Spleen (tissue), 11 donors: ENCODE measurements around the gene SASH3. TPM values are rescaled to one million over a fixed set of nuclear protein-coding genes. Genes with fewer than 3 reads are reported as not detected.
A peak's percentile ranks its signal among the peaks of the same experiment; 100 is the strongest.

ENCODE experiments used
- DNase-seq: peaks from one replicate; pipeline ENCODE4 v3.0.0-alpha.2; 2020
- H3K27ac ChIP-seq, 8 donors: fragments of 200-600 bp; sonication (generic) in 7 of 8; 1 replicate in 4 of 8; 2 replicates in 4 of 8; pipeline versions ENCODE4 v1.5.0 to v1.8.0; 2016 to 2021; ENCODE audit warnings: inconsistent platforms in 4 of 8, mild to moderate bottlenecking in 4 of 8, moderate library complexity in 1 of 8
- H3K27me3 ChIP-seq, 7 donors: fragments of 200-600 bp; sonication (generic) in 6 of 7; replicated peaks in 1 of 7; 1 replicate in 4 of 7; 2 replicates in 3 of 7; pipeline versions ENCODE4 v1.5.0 to v1.8.0; 2016 to 2021; ENCODE audit warnings: inconsistent platforms in 3 of 7, mild to moderate bottlenecking in 1 of 7
- H3K36me3 ChIP-seq, 6 donors: fragments of 200-600 bp; sonication (generic) in 5 of 6; 1 replicate in 4 of 6; 2 replicates in 2 of 6; pipeline versions ENCODE4 v1.5.0 to v1.8.0; 2016 to 2021; ENCODE audit warnings: inconsistent platforms in 2 of 6
- H3K4me1 ChIP-seq, 6 donors: fragments of 200-600 bp; sonication (generic) in 5 of 6; 1 replicate in 3 of 6; 2 replicates in 3 of 6; pipeline versions ENCODE4 v1.5.0 to v1.8.0; 2016 to 2021; ENCODE audit warnings: inconsistent platforms in 3 of 6
- H3K4me3 ChIP-seq, 8 donors: fragments of 200-600 bp; sonication (generic) in 7 of 8; 1 replicate in 4 of 8; 2 replicates in 4 of 8; pipeline versions ENCODE4 v1.5.0 to v1.8.0; 2016 to 2021; ENCODE audit warnings: inconsistent platforms in 4 of 8, mild to moderate bottlenecking in 4 of 8, moderate library complexity in 2 of 8
- H3K9me3 ChIP-seq, 8 donors: fragments of 200-600 bp; sonication (generic) in 7 of 8; 1 replicate in 4 of 8; 2 replicates in 4 of 8; pipeline versions ENCODE4 v1.5.0 to v1.8.0; 2016 to 2021; ENCODE audit warnings: inconsistent platforms in 4 of 8
- POLR2A ChIP-seq, 3 donors: fragments of 450-650 bp; IDR thresholded peaks; one replicate each; pipeline ENCODE4 v1.5.1; 2017; ENCODE audit warnings: antibody characterized with exemption in 3 of 3, mild to moderate bottlenecking in 1 of 3
- POLR2AphosphoS5 ChIP-seq, 3 donors: sonication (generic); formaldehyde crosslinking; IDR thresholded peaks; one replicate each; pipeline ENCODE4 v1.5.1; 2017; ENCODE audit warnings: antibody characterized with exemption in 3 of 3
- WGBS, 5 donors: extraction: QIAGEN DNeasy Blood & Tissue Kit in 3 of 5; methylation state at CpG; one replicate each; pipeline versions ENCODE4 v1.1.5 to v1.1.7; 2013 to 2018; 5-methylcytosine and 5-hydroxymethylcytosine counted together
- intact Hi-C: fragments of 100-400 bp; cut with DNase I; formaldehyde crosslinking; loops from one replicate; pipeline ENCODE4 v1.15.0; 2023; ENCODE audit warnings: low total_unique reads
- polyA plus RNA-seq, 3 donors: library from polyadenylated mRNA; stranded (reverse); fragments of 200-250 nt; gene quantifications; one replicate each; pipeline ENCODE4 v1.2.1, GENCODE V29; 2013
- total RNA-seq, 7 donors: library from RNA; depleted of rRNA in 3 of 7; stranded (reverse); fragments of >200 nt in 3 of 7; fragmentation: NEBNext Ultra II Directional in 4 of 7; extraction: Animal tissue kit (Norgen Biotek cat#: 25700) in 4 of 7; gene quantifications; one replicate each; pipeline versions ENCODE4 v1.1.0 to v1.2.1, GENCODE V29; 2016 to 2021
- TF ChIP-seq, protein P1 (sequence below), 11 experiments: fragments of 200-600 bp in 7 of 11; fragments of 450-650 bp in 4 of 11; sonication (generic) in 4 of 11; IDR thresholded peaks in 8 of 11; conservative IDR thresholded peaks in 3 of 11; 1 replicate in 7 of 11; 2 replicates in 4 of 11; pipeline versions ENCODE4 v1.4.0 to v1.8.0; 2016 to 2021; ENCODE audit warnings: antibody characterized with exemption in 11 of 11, inconsistent platforms in 4 of 11, mild to moderate bottlenecking in 1 of 11
- donor health status: healthy with polysubstance abuse.
- donor health status: DM: no; HTN: no; CAD: no; lungs with moderate emphysema.
- donor health status: DM: no; HTN: no; CAD: no.
- donor health status: Bipolar disorder and iron deficiency.
- donor health status: healthy.
- donor health status: DM: no; HTN: no; CAD: no.
- donor health status: DM: yes; HTN: yes; CAD: no.

The SASH3 gene
- total and polyA plus RNA-seq, 10 donors, result 111 to 204 (median 140) TPM

DNA sequence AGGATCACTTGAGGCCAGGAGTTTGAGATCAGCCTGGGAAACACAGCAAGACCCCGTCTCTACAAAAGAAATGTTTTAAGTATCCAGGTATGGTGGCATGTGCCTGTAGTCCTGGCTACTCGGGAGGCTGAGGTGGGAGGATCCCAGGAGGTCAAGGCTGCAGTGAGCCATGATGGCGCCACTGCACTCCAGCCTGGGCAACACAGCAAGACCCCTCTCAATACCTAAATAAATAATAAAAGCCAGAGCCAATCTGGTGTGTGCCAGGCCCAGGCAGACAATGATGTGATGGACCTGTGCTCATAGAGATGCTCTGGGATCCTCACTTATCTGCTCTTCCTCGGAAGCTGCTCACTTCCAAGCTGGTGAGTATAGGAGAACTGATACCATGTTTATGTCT, 18.2 kb upstream of the SASH3 start:
- Histone ChIP-seq H3K9me3 (no peaks in the 10 kb centered on the region), H3K4me3 (no peak overlapping the region), H3K27me3 (no peaks in the 10 kb centered on the region), H3K36me3 (no peaks in the 10 kb centered on the region), H3K4me1 (peaks cover 6 to 48% (median 39%) of the 10 kb centered on the region in 6 donors), H3K27ac (no peak overlapping the region)
- no peak for DNase-seq
- TF ChIP-seq, protein P1, sequence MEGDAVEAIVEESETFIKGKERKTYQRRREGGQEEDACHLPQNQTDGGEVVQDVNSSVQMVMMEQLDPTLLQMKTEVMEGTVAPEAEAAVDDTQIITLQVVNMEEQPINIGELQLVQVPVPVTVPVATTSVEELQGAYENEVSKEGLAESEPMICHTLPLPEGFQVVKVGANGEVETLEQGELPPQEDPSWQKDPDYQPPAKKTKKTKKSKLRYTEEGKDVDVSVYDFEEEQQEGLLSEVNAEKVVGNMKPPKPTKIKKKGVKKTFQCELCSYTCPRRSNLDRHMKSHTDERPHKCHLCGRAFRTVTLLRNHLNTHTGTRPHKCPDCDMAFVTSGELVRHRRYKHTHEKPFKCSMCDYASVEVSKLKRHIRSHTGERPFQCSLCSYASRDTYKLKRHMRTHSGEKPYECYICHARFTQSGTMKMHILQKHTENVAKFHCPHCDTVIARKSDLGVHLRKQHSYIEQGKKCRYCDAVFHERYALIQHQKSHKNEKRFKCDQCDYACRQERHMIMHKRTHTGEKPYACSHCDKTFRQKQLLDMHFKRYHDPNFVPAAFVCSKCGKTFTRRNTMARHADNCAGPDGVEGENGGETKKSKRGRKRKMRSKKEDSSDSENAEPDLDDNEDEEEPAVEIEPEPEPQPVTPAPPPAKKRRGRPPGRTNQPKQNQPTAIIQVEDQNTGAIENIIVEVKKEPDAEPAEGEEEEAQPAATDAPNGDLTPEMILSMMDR (IDR thresholded peaks at IDR 0.05 in 8 of 11, conservative IDR thresholded peaks at IDR 0.05 in 3 of 11), result no peak
- TF ChIP-seq POLR2A (IDR thresholded peaks at IDR 0.05), result no peak
- TF ChIP-seq POLR2AphosphoS5 (IDR thresholded peaks at IDR 0.05), result no peak
- WGBS, 5 donors, result 70 to 100% (median 96%) methylated on average over 3 to 4 of the region's 4 CpGs
- intact Hi-C loops, result no loop called here

DNA sequence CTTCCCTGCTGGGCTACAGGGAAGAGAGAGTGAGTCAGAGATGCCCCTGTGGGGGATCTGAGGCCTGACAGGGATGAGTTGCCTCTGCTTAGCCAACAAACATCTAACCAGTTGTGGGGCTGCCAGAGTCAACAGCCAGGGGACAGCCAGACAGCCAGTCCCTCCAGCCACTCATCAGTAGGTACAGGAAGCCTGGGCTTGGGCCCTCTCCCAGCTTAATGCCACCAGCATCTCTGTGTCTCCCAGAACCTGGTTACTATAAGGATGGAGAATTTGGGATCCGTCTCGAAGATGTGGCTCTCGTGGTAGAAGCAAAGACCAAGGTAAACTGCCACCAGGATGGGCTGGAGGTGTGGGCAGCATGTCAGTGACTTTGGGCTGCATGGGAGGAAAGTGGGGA, 17.3 kb upstream of the SASH3 start:
- WGBS, 5 donors, result 91 to 97% (median 94%) methylated on average over 3 of the region's 3 CpGs
- TF ChIP-seq, protein P1 (IDR thresholded peaks at IDR 0.05 in 8 of 11, conservative IDR thresholded peaks at IDR 0.05 in 3 of 11), result no peak
- no peak for TF ChIP-seq POLR2A (IDR thresholded peaks at IDR 0.05)
- TF ChIP-seq POLR2AphosphoS5 (IDR thresholded peaks at IDR 0.05), result no peak
- H3K9me3 ChIP-seq, result no peaks in the 10 kb centered on the region
- DNase-seq, result peak; percentile 62
- no peak overlapping the region for H3K27ac ChIP-seq
- no peaks in the 10 kb centered on the region for H3K36me3 ChIP-seq
- no peaks in the 10 kb centered on the region for H3K27me3 ChIP-seq
- intact Hi-C loops, result no loop called here
- no peak overlapping the region for H3K4me3 ChIP-seq
- peaks cover 6 to 45% (median 34%) of the 10 kb centered on the region in 6 donors for H3K4me1 ChIP-seq

DNA sequence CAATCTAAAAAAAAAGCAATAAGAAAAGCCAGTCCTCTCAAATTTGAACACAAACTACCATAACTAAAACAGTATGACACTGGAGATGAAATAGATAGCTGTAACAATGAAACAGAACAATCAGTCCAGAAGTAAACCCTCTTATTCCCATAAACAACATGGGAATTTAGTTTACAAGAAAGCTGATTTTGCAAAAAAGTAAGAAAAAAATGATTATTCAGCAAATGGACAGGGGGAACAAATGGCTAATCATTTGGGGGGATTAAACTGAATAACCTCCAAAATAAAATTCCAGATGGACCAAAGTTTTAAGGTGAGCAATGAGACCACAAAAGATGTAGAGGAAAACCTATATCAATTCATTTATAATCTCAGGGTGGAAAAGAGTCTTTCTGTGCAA, 16.1 kb upstream of the SASH3 start:
- Histone ChIP-seq H3K4me1 (peaks cover 6 to 45% (median 26%) of the 10 kb centered on the region in 6 donors), H3K36me3 (no peaks in the 10 kb centered on the region), H3K27me3 (no peaks in the 10 kb centered on the region), H3K27ac (no peak overlapping the region), H3K9me3 (no peaks in the 10 kb centered on the region), H3K4me3 (no peak overlapping the region)
- intact Hi-C loops, result no loop called here
- DNase-seq, result no peak
- TF ChIP-seq POLR2A (IDR thresholded peaks at IDR 0.05), result no peak
- no peak for TF ChIP-seq POLR2AphosphoS5 (IDR thresholded peaks at IDR 0.05)
- TF ChIP-seq, protein P1 (IDR thresholded peaks at IDR 0.05 in 8 of 11, conservative IDR thresholded peaks at IDR 0.05 in 3 of 11), result no peak

DNA sequence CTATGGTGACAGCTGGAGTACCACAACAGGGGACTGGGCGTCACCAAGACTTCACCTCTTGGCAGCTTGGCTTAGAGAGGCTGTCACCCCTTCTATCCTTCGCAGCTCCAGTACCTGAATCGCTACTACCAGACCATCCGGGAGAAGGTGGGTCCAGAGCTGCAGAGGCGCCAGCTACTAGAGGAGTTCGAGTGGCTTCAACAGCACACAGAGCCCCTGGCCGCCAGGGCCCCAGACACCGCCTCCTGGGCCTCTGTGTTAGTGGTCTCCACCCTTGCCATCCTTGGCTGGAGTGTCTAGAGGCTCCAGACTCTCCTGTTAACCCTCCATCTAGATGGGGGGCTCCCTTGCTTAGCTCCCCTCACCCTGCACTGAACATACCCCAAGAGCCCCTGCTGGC, 11.6 kb upstream of the SASH3 start:
- intact Hi-C loops, result no loop called here
- peak; percentile 74 for DNase-seq
- WGBS, 5 donors, result 79 to 97% (median 93%) methylated on average over 4 to 8 of the region's 8 CpGs

More for the DNA sequence above, 11.6 kb upstream of the SASH3 start:
- peaks cover 5 to 61% (median 40%) of the 10 kb centered on the region in 6 donors for H3K4me1 ChIP-seq
- peak overlapping the region in 6 of 8 donors; percentile 38 to 89 (median 76) for H3K27ac ChIP-seq
- no peak for TF ChIP-seq POLR2A (IDR thresholded peaks at IDR 0.05)
- TF ChIP-seq, protein P1 (IDR thresholded peaks at IDR 0.05 in 8 of 11, conservative IDR thresholded peaks at IDR 0.05 in 3 of 11), result no peak
- TF ChIP-seq POLR2AphosphoS5 (IDR thresholded peaks at IDR 0.05), result no peak
- H3K27me3 ChIP-seq, result no peaks in the 10 kb centered on the region
- H3K4me3 ChIP-seq, result no peak overlapping the region
- H3K9me3 ChIP-seq, result no peaks in the 10 kb centered on the region
- no peaks in the 10 kb centered on the region for H3K36me3 ChIP-seq
